GM12891 (cell line): ENCODE results near the gene RAB15.

Experiments
- POLR2A ChIP-seq: IDR thresholded peaks from 2 replicates; pipeline ENCODE4 v1.6.1; 2011; ENCODE audit warnings: low read depth, low read length, control low read depth
- POLR2AphosphoS5 ChIP-seq: IDR thresholded peaks from 2 replicates; pipeline ENCODE4 v1.6.1; 2011; ENCODE audit warnings: low read depth, low read length, control low read depth
- TAF1 ChIP-seq: IDR thresholded peaks from 2 replicates; pipeline ENCODE4 v1.6.1; 2011; ENCODE audit warnings: low read depth, low read length, control low read depth

GRCh38 chr14:64997108-64997794 lies 25.1 kb upstream of the RAB15 start:
- TF ChIP-seq POLR2AphosphoS5 = no peak
- no peak for TF ChIP-seq POLR2A
- TF ChIP-seq TAF1 = no peak
